HepG2 (cell line): ENCODE results near the gene SLC29A3. TPM values are rescaled to one million over a fixed set of nuclear protein-coding genes. Genes with fewer than 3 reads are reported as not detected.

Source experiments
- DPF2 ChIP-seq: sonication (generic); formaldehyde crosslinking; IDR thresholded peaks from 2 replicates; pipeline ENCODE4 v1.4.0; 2020; ENCODE audit warnings: mild to moderate bottlenecking, low read depth, missing genetic modification reagents, borderline replicate concordance
- FOXC1 ChIP-seq: sonication (generic); formaldehyde crosslinking; IDR thresholded peaks from 2 replicates; pipeline ENCODE4 v1.8.0; 2022; ENCODE audit warnings: mild to moderate bottlenecking, missing genetic modification reagents, borderline replicate concordance
- FOXJ3 ChIP-seq: sonication (generic); formaldehyde crosslinking; IDR thresholded peaks from 2 replicates; pipeline ENCODE4 v1.4.0; 2020; ENCODE audit warnings: missing genetic modification reagents, mild to moderate bottlenecking, borderline replicate concordance
- GATAD1 ChIP-seq: IDR thresholded peaks from 2 replicates; pipeline ENCODE4 v1.6.1; 2016; ENCODE audit warnings: missing genetic modification reagents, missing compliant biosample characterization
- GMEB1 ChIP-seq: sonication (generic); formaldehyde crosslinking; IDR thresholded peaks from 2 replicates; pipeline ENCODE4 v1.5.1; 2020; ENCODE audit warnings: missing genetic modification reagents, mild to moderate bottlenecking, borderline replicate concordance
- MXI1 ChIP-seq: IDR thresholded peaks from 3 replicates; pipeline ENCODE4 v1.6.1; 2012; ENCODE audit warnings: low read depth, low read length, inconsistent platforms, borderline replicate concordance
- NR2F6 ChIP-seq, 2 experiments: IDR thresholded peaks; 2 replicates each; pipeline ENCODE4 v1.6.1; 2016; ENCODE audit warnings: antibody characterized with exemption in 1 of 2, mild to moderate bottlenecking in 1 of 2
- RAD21 ChIP-seq: fragments of 450-650 bp; formaldehyde crosslinking; IDR thresholded peaks from 2 replicates; pipeline ENCODE4 v1.5.0; 2020; ENCODE audit warnings: mild to moderate bottlenecking
- REPIN1 ChIP-seq: sonication (generic); formaldehyde crosslinking; IDR thresholded peaks from 2 replicates; pipeline ENCODE4 v1.8.0; 2022; ENCODE audit warnings: missing genetic modification reagents, low read depth, mild to moderate bottlenecking, borderline replicate concordance
- RFX5 ChIP-seq: IDR thresholded peaks from 2 replicates; pipeline ENCODE4 v1.6.1; 2011; ENCODE audit warnings: low read depth, low read length, improper control_type of control experiment
- SMARCC2 ChIP-seq: fragments of 450-650 bp; IDR thresholded peaks from 2 replicates; pipeline ENCODE4 v1.6.1; 2017; ENCODE audit warnings: antibody characterized with exemption, mild to moderate bottlenecking
- SSRP1 ChIP-seq: IDR thresholded peaks from 2 replicates; pipeline ENCODE4 v1.6.1; 2016; ENCODE audit warnings: control low read depth
- ZBTB25 ChIP-seq: IDR thresholded peaks from 2 replicates; pipeline ENCODE4 v1.6.1; 2018; ENCODE audit warnings: missing genetic modification reagents
- ZC3H4 ChIP-seq: sonication (generic); formaldehyde crosslinking; IDR thresholded peaks from 2 replicates; pipeline ENCODE4 v1.4.0; 2020; ENCODE audit warnings: missing genetic modification reagents, borderline replicate concordance
- ZKSCAN8 ChIP-seq: IDR thresholded peaks from 2 replicates; pipeline ENCODE4 v1.6.1; 2016; ENCODE audit warnings: borderline replicate concordance, missing genetic modification reagents, missing compliant biosample characterization
- ZNF263 ChIP-seq: sonication (generic); formaldehyde crosslinking; IDR thresholded peaks from 2 replicates; pipeline ENCODE4 v1.4.0; 2020; ENCODE audit warnings: missing genetic modification reagents
- ZNF274 ChIP-seq: sonication (generic); formaldehyde crosslinking; IDR thresholded peaks from 2 replicates; pipeline ENCODE4 v1.5.1; 2020; ENCODE audit warnings: mild to moderate bottlenecking, missing genetic modification reagents
- ZNF432 ChIP-seq: sonication (generic); formaldehyde crosslinking; IDR thresholded peaks from 2 replicates; pipeline ENCODE4 v1.5.0; 2020; ENCODE audit warnings: missing genetic modification reagents, mild to moderate bottlenecking, borderline replicate concordance
- ZNF547 ChIP-seq: sonication (generic); formaldehyde crosslinking; IDR thresholded peaks from 2 replicates; pipeline ENCODE4 v1.5.1; 2020; ENCODE audit warnings: mild to moderate bottlenecking, missing genetic modification reagents
- ZNF563 ChIP-seq: sonication (generic); formaldehyde crosslinking; IDR thresholded peaks from 2 replicates; pipeline ENCODE4 v1.8.0; 2022; ENCODE audit warnings: mild to moderate bottlenecking, moderate library complexity, missing genetic modification reagents
- ZNF589 ChIP-seq: sonication (generic); formaldehyde crosslinking; conservative IDR thresholded peaks from 2 replicates; pipeline ENCODE4 v1.8.0; 2022; ENCODE audit warnings: mild to moderate bottlenecking, moderate library complexity, missing genetic modification reagents
- ZNF761 ChIP-seq: sonication (generic); formaldehyde crosslinking; conservative IDR thresholded peaks from 2 replicates; pipeline ENCODE4 v1.4.0; 2020; ENCODE audit warnings: mild to moderate bottlenecking, missing genetic modification reagents
- ZNF839 ChIP-seq: sonication (generic); formaldehyde crosslinking; IDR thresholded peaks from 2 replicates; pipeline ENCODE4 v1.4.0; 2020; ENCODE audit warnings: missing genetic modification reagents, mild to moderate bottlenecking, borderline replicate concordance
- polyA plus RNA-seq, 8 experiments: library from polyadenylated mRNA; depleted of rRNA in 3 of 8; stranded (reverse) in 7 of 8; unstranded in 1 of 8; fragments of >200 nt; fragmentation: Illumina TruSeq in 4 of 8; extraction: Trizol in 4 of 8; gene quantifications; 2 replicates each; pipeline versions ENCODE4 v1.2.1 to v1.2.3, GENCODE V29; 2011 to 2016; ENCODE audit warnings: low read depth in 4 of 8, missing spikeins in 1 of 8, mixed read lengths in 1 of 8; ENCODE audit not compliant: insufficient read depth in 1 of 8
- total RNA-seq, 5 experiments: library from RNA; depleted of rRNA; stranded (reverse); fragments of >200 nt; fragmentation: Illumina TruSeq; extraction: Trizol; gene quantifications; 2 replicates each; pipeline ENCODE4 v1.2.3, GENCODE V29; 2016; ENCODE audit warnings: low read depth in 1 of 5
- TF ChIP-seq, protein P1 (sequence below): sonication (generic); formaldehyde crosslinking; conservative IDR thresholded peaks from 2 replicates; pipeline ENCODE4 v1.4.0; 2020; ENCODE audit warnings: missing genetic modification reagents
- TF ChIP-seq, protein P2 (sequence below): IDR thresholded peaks from 2 replicates; pipeline ENCODE4 v1.6.1; 2018; ENCODE audit warnings: missing genetic modification reagents, mild to moderate bottlenecking, missing compliant biosample characterization

The SLC29A3 gene
- total and polyA plus RNA-seq, 2 of the 13 experiments (the other 11 are each of a cell fraction or from before 2014, with no cell fraction given), result 8.6 to 11.8 TPM

DNA sequence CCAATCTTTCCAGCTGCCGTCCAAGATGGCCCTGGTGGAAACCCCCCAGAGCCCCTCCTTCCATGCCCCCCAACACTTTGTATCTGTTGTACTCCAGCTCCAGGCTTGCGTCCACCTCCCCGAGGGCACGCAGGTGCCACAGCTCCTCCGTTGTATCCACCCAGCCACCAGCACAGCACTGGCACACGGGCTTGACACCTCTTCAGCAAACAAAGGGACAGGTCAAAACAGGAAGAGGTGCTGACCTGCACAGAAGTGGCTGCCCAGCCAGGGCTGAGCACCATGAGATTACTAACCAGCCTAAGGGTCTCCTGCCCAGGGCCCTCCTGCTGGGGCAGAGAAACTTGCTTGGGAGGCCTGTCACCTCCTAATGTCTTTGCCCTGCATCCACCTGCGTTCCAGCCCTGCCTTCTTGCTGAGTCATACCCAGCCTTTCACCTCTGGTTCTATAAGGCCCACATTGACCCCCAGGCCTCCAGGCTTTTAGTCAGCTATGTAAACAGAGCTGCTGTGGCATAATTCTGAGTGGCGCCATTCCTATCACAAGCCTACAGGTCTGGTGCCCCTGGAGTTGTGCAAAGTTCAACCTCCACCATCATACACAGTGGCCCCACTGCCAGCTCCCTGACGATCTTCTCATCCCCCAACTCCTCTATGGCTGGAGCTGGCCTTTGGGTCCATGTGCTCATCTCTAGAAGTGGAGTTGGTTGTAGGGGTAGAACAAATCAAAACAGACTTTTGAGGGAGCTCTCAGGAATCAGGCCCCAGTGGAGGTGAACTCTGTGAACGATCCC is 20.9 kb downstream of the SLC29A3 start (continued):
- peak; percentile 96 for TF ChIP-seq NR2F6 (IDR thresholded peaks at IDR 0.05)
- peak; percentile 96 for TF ChIP-seq NR2F6 (CRISPR knock-in tag; IDR thresholded peaks at IDR 0.05)
- peak; percentile 24; the same call in 1 of the 2 replicates for TF ChIP-seq ZNF274 (CRISPR knock-in tag)
- peak; percentile 91 for TF ChIP-seq DPF2 (CRISPR knock-in tag)
- 0 out of 2 replicates have a peak, but pooled peaks have one; percentile 68 for TF ChIP-seq ZNF589 (CRISPR knock-in tag)
- no peak for TF ChIP-seq ZNF839 (CRISPR knock-in tag)
- TF ChIP-seq ZNF547 (CRISPR knock-in tag), result no peak
- TF ChIP-seq GATAD1 (CRISPR knock-in tag), result peak; percentile 73
- TF ChIP-seq, protein P1, sequence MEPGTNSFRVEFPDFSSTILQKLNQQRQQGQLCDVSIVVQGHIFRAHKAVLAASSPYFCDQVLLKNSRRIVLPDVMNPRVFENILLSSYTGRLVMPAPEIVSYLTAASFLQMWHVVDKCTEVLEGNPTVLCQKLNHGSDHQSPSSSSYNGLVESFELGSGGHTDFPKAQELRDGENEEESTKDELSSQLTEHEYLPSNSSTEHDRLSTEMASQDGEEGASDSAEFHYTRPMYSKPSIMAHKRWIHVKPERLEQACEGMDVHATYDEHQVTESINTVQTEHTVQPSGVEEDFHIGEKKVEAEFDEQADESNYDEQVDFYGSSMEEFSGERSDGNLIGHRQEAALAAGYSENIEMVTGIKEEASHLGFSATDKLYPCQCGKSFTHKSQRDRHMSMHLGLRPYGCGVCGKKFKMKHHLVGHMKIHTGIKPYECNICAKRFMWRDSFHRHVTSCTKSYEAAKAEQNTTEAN, result peak; percentile 96
- peak; percentile 74 for TF ChIP-seq ZNF263
- TF ChIP-seq ZNF761 (CRISPR knock-in tag), result 0 out of 2 replicates have a peak, but pooled peaks have one; percentile 84
- no peak for TF ChIP-seq ZC3H4 (CRISPR knock-in tag)
- TF ChIP-seq ZNF432 (CRISPR knock-in tag), result no peak
- peak; percentile 69; the same call in 1 of the 2 replicates for TF ChIP-seq ZNF563 (CRISPR knock-in tag)
- TF ChIP-seq SSRP1 (CRISPR knock-in tag), result 0 out of 2 replicates have a peak, but pooled peaks have one; percentile 66
- peak; percentile 78 for TF ChIP-seq RAD21 (CRISPR knock-in tag)
- TF ChIP-seq ZKSCAN8 (CRISPR knock-in tag), result peak; percentile 70; the same call in 1 of the 2 replicates
- TF ChIP-seq ZBTB25 (CRISPR knock-in tag), result peak; percentile 52; the same call in 1 of the 2 replicates
- TF ChIP-seq MXI1, result peak; percentile 80; the same call in 1 of the 3 replicates
- peak; percentile 46; the same call in 1 of the 2 replicates for TF ChIP-seq RFX5
- TF ChIP-seq FOXJ3 (CRISPR knock-in tag), result peak; percentile 81; the same call in 1 of the 2 replicates
- TF ChIP-seq REPIN1 (CRISPR knock-in tag), result peak; percentile 89; the same call in 1 of the 2 replicates
- TF ChIP-seq, protein P2, sequence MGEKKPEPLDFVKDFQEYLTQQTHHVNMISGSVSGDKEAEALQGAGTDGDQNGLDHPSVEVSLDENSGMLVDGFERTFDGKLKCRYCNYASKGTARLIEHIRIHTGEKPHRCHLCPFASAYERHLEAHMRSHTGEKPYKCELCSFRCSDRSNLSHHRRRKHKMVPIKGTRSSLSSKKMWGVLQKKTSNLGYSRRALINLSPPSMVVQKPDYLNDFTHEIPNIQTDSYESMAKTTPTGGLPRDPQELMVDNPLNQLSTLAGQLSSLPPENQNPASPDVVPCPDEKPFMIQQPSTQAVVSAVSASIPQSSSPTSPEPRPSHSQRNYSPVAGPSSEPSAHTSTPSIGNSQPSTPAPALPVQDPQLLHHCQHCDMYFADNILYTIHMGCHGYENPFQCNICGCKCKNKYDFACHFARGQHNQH (CRISPR knock-in tag), result peak; percentile 91
- peak; percentile 16; the same call in 1 of the 2 replicates for TF ChIP-seq GMEB1 (CRISPR knock-in tag)
- TF ChIP-seq FOXC1 (CRISPR knock-in tag), result peak; percentile 44; the same call in 1 of the 2 replicates
- TF ChIP-seq SMARCC2, result 0 out of 2 replicates have a peak, but pooled peaks have one; percentile 34
